Lower lobe of right lung (tissue), 2 donors: ENCODE data around the gene MSI2. TPM values are rescaled to one million over a fixed set of nuclear protein-coding genes. Genes with fewer than 3 reads are reported as not detected.

ENCODE experiments used
- ATAC-seq, 2 donors: fragments of 200-7000 bp; cut with Tn5 transposase; one replicate each; pipeline ENCODE4 v1.9.1; 2020 to 2022; ENCODE audit warnings: mild to moderate bottlenecking in 2 of 2, moderate library complexity in 2 of 2
- DNase-seq: peaks from one replicate; pipeline ENCODE4 v3.0.0-alpha.2; 2020
- H3K27ac ChIP-seq: fragments of 200-600 bp; one replicate; pipeline ENCODE4 v1.8.0; 2022
- H3K27me3 ChIP-seq: fragments of 200-600 bp; one replicate; pipeline ENCODE4 v1.8.0; 2022; ENCODE audit warnings: low read depth
- H3K36me3 ChIP-seq: fragments of 200-600 bp; one replicate; pipeline ENCODE4 v1.8.0; 2022; ENCODE audit warnings: mild to moderate bottlenecking
- H3K4me1 ChIP-seq: fragments of 200-600 bp; one replicate; pipeline ENCODE4 v1.8.0; 2022
- H3K4me3 ChIP-seq: fragments of 200-600 bp; one replicate; pipeline ENCODE4 v1.8.0; 2022; ENCODE audit warnings: mild to moderate bottlenecking
- H3K9me3 ChIP-seq: fragments of 200-600 bp; one replicate; pipeline ENCODE4 v1.8.0; 2022
- CTCF ChIP-seq: fragments of 200-600 bp; IDR thresholded peaks from one replicate; pipeline ENCODE4 v1.8.0; 2022; ENCODE audit warnings: antibody characterized with exemption, mild to moderate bottlenecking
- intact Hi-C: fragments of 100-400 bp; cut with DNase I; formaldehyde crosslinking; loops from one replicate; pipeline ENCODE4 v1.11.0; 2022
- total RNA-seq: library from RNA; stranded (reverse); fragmentation: NEBNext Ultra II Directional; extraction: Animal tissue kit (Norgen Biotek cat#: 25700); gene quantifications from one replicate; pipeline ENCODE4 v1.2.1, GENCODE V29; 2021
- donor health status: DM: no; HTN: yes; CAD: no; lungs with severe emphysema.

The MSI2 gene
- total RNA-seq, 1 donor from 2014 or later: 43.9 TPM

GRCh38 chr17:57668332-57668731, 412.0 kb downstream of the MSI2 start:
- no peak for TF ChIP-seq CTCF
- no peaks in the 10 kb centered on the region for H3K9me3 ChIP-seq
- no peak overlapping the region for H3K4me3 ChIP-seq
- no peak overlapping the region for H3K27ac ChIP-seq
- DNase-seq (no peak), ATAC-seq (no peak)
- peaks cover 13% of the 10 kb centered on the region for H3K4me1 ChIP-seq
- no peaks in the 10 kb centered on the region for H3K27me3 ChIP-seq
- no peaks in the 10 kb centered on the region for H3K36me3 ChIP-seq
- intact Hi-C loops: no loop called here

GRCh38 chr17:57669671-57670529, 413.6 kb downstream of the MSI2 start:
- H3K27me3 ChIP-seq: no peaks in the 10 kb centered on the region
- TF ChIP-seq CTCF: no peak
- no peak overlapping the region for H3K4me3 ChIP-seq
- H3K27ac ChIP-seq: no peak overlapping the region
- H3K4me1 ChIP-seq: peaks cover 11% of the 10 kb centered on the region
- ATAC-seq: no peak
- intact Hi-C loops: no loop called here
- DNase-seq: no peak
- no peaks in the 10 kb centered on the region for H3K36me3 ChIP-seq
- H3K9me3 ChIP-seq: no peaks in the 10 kb centered on the region

- TF ChIP-seq CTCF: no peak
- ATAC-seq (no peak), DNase-seq (no peak)
- H3K4me3 ChIP-seq: no peak overlapping the region
- H3K27me3 ChIP-seq: no peaks in the 10 kb centered on the region
- no peaks in the 10 kb centered on the region for H3K36me3 ChIP-seq
- no peaks in the 10 kb centered on the region for H3K9me3 ChIP-seq
- intact Hi-C loops: no loop called here
- peaks cover 11% of the 10 kb centered on the region for H3K4me1 ChIP-seq
- H3K27ac ChIP-seq: no peak overlapping the region
Measured at GRCh38 chr17:57670769-57671569, 414.6 kb downstream of the MSI2 start.

GRCh38 chr17:57671667-57672632, 415.6 kb downstream of the MSI2 start:
- H3K4me1 ChIP-seq: peaks cover 11% of the 10 kb centered on the region
- no peaks in the 10 kb centered on the region for H3K36me3 ChIP-seq
- H3K27ac ChIP-seq: no peak overlapping the region
- H3K27me3 ChIP-seq: no peaks in the 10 kb centered on the region
- intact Hi-C loops: no loop called here
- H3K4me3 ChIP-seq: no peak overlapping the region
- H3K9me3 ChIP-seq: no peaks in the 10 kb centered on the region
- peak; percentile 76 for DNase-seq
- peak; percentile 91 to 94 for ATAC-seq
- peak; percentile 95 for TF ChIP-seq CTCF

GRCh38 chr17:57672971-57673370, 416.6 kb downstream of the MSI2 start:
- H3K27ac ChIP-seq: no peak overlapping the region
- H3K4me3 ChIP-seq: no peak overlapping the region
- no peak for ATAC-seq
- intact Hi-C loops: no loop called here
- H3K36me3 ChIP-seq: no peaks in the 10 kb centered on the region
- no peaks in the 10 kb centered on the region for H3K9me3 ChIP-seq
- TF ChIP-seq CTCF: no peak
- no peaks in the 10 kb centered on the region for H3K27me3 ChIP-seq
- no peak for DNase-seq
- peaks cover 11% of the 10 kb centered on the region for H3K4me1 ChIP-seq
